Tibial artery (tissue), 4 donors: ENCODE data around the gene HEBP2.
"Not testable (repeated sequence)": the region's sequence is repeated elsewhere in the genome, so short reads cannot be mapped to it uniquely, and the experiment has no call there.

Source experiments
- DNase-seq, 2 donors: peaks; one replicate each; pipeline ENCODE4 v3.0.0-alpha.2; 2019
- H3K27ac ChIP-seq, 2 donors: fragments of 200-600 bp; sonication (generic) in 1 of 2; 1 replicate in 1 of 2; 2 replicates in 1 of 2; pipeline ENCODE4 v1.5.1; 2018 to 2019; ENCODE audit warnings: mild to moderate bottlenecking in 1 of 2
- H3K27me3 ChIP-seq, 2 donors: fragments of 200-600 bp; sonication (generic) in 1 of 2; one replicate each; pipeline versions ENCODE4 v1.5.1 to v1.6.0; 2016 to 2019
- H3K36me3 ChIP-seq, 3 donors: fragments of 200-600 bp; sonication (generic) in 2 of 3; one replicate each; pipeline ENCODE4 v1.5.1; 2016 to 2019; ENCODE audit warnings: mild to moderate bottlenecking in 2 of 3
- H3K4me1 ChIP-seq, 4 donors: fragments of 200-600 bp; sonication (generic) in 2 of 4; 1 replicate in 3 of 4; 2 replicates in 1 of 4; pipeline ENCODE4 v1.5.1; 2016 to 2019
- H3K4me3 ChIP-seq, 2 donors: fragments of 200-600 bp; sonication (generic) in 1 of 2; 1 replicate in 1 of 2; 2 replicates in 1 of 2; pipeline ENCODE4 v1.5.1; 2018 to 2019; ENCODE audit warnings: mild to moderate bottlenecking in 2 of 2
- H3K9me3 ChIP-seq, 3 donors: fragments of 200-600 bp; sonication (generic) in 1 of 3; one replicate each; pipeline ENCODE4 v1.5.1; 2016 to 2019
- intact Hi-C: fragments of 100-400 bp; cut with DNase I; formaldehyde crosslinking; loops from one replicate; pipeline ENCODE4 v1.15.0; 2023; ENCODE audit warnings: low total_unique reads
- TF ChIP-seq, protein P1 (sequence below), 2 experiments: fragments of 200-600 bp in 1 of 2; fragments of 450-650 bp in 1 of 2; IDR thresholded peaks; one replicate each; pipeline ENCODE4 v1.5.1; 2017 to 2019; ENCODE audit warnings: antibody characterized with exemption in 2 of 2, mild to moderate bottlenecking in 1 of 2, moderate library complexity in 1 of 2

The HEBP2 gene

DNA sequence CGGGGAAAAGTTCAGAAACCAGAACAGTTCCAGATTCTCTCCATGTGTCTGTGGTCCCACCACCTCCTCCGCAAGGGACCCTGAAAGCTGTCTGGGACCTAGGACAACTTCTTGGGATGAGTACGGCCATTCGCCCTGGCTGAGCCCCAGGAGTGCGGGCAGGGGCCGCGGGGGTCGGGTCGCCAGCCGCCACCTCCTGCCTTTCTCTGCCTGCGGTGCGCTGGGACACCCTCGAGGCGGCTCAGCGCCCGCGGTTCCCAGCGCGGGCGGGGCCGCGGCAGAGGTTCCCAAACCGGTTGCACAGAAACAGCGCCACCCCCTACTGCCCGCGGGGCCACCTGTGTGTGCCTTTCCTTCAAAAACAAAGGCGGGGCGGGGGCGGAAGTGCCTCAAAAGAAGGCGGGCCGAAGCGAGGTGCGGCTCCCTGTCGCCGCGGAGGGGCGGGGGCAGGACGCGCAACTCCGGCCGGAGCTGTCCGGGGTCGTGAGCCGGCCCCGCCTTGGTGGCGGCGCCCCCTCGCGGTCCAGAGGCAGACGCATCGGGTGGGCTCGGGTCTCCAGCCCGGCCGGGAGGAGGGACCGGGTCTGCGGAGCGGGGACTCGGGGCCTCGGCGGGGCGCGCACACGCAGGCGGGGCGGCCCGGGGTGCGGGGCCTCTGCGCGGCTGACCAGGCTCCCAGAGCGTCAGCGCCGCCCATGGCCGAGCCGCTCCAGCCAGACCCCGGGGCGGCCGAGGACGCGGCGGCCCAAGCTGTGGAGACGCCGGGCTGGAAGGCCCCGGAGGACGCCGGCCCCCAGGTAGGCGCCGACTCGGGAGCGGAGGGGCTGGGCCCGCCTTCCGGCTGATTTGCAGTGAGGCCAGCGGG is at the start of gene HEBP2:
HEBP2 (plus strand) TSS at position 423 of the 865 bp plus-strand sequence; CDS start at position 696, 273 bp downstream.
- peaks cover 0 to 15% (median 9%) of the 10 kb centered on the region in 4 donors for H3K4me1 ChIP-seq
- TF ChIP-seq, protein P1, sequence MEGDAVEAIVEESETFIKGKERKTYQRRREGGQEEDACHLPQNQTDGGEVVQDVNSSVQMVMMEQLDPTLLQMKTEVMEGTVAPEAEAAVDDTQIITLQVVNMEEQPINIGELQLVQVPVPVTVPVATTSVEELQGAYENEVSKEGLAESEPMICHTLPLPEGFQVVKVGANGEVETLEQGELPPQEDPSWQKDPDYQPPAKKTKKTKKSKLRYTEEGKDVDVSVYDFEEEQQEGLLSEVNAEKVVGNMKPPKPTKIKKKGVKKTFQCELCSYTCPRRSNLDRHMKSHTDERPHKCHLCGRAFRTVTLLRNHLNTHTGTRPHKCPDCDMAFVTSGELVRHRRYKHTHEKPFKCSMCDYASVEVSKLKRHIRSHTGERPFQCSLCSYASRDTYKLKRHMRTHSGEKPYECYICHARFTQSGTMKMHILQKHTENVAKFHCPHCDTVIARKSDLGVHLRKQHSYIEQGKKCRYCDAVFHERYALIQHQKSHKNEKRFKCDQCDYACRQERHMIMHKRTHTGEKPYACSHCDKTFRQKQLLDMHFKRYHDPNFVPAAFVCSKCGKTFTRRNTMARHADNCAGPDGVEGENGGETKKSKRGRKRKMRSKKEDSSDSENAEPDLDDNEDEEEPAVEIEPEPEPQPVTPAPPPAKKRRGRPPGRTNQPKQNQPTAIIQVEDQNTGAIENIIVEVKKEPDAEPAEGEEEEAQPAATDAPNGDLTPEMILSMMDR (IDR thresholded peaks at IDR 0.05): peak; percentile 40 to 45
- H3K27me3 ChIP-seq: no peaks in the 10 kb centered on the region
- H3K9me3 ChIP-seq: no peaks in the 10 kb centered on the region
- H3K4me3 ChIP-seq: peak within 1 kb of the TSS; percentile 75 to 86
- peak within 1 kb of the TSS; percentile 91 to 97 for H3K27ac ChIP-seq
- peak; percentile 94 to 95 for DNase-seq
- intact Hi-C loops: loop anchor here (10.0 kb wide), 1 partner anchor 289 kb away; no protein-coding TSS in a partner anchor
- peaks cover 19 to 32% (median 29%) of the 10 kb centered on the region in 3 donors for H3K36me3 ChIP-seq

DNA sequence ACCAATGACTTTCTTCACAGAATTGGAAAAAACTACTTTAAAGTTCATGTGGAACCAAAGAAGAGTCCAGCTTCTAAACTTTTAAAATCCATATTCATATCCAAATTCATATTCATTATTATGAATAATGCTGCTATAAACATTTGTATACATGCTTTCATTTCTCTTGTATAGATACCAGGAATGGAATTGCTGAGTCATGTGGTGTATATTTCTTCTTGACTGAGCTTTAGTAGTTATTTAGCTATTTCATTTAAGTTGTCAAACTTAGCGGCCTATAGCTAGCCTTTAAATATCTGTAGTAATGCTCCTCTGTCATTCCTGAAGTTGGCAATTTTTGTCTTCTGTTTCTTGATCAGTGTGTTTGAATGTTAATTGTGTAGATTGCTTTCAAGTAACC is 46.1 kb upstream of the HEBP2 start:
- DNase-seq: no peak
- no peaks in the 10 kb centered on the region for H3K27me3 ChIP-seq
- H3K27ac ChIP-seq: no peak overlapping the region
- intact Hi-C loops: no loop called here
- no peaks in the 10 kb centered on the region for H3K36me3 ChIP-seq
- no peak overlapping the region for H3K4me3 ChIP-seq
- TF ChIP-seq, protein P1 (IDR thresholded peaks at IDR 0.05): no peak
- H3K4me1 ChIP-seq: no peaks in the 10 kb centered on the region
- H3K9me3 ChIP-seq: no peaks in the 10 kb centered on the region

GRCh38 chr6:138368684-138369083 is 35.3 kb upstream of the HEBP2 start:
- H3K9me3 ChIP-seq, H3K36me3 ChIP-seq, H3K27me3 ChIP-seq, DNase-seq, H3K27ac ChIP-seq, intact Hi-C loops, H3K4me3 ChIP-seq, H3K4me1 ChIP-seq: not testable (repeated sequence)

GRCh38 chr6:138370631-138371451 is 33.2 kb upstream of the HEBP2 start:
- no peaks in the 10 kb centered on the region for H3K9me3 ChIP-seq
- no peaks in the 10 kb centered on the region for H3K36me3 ChIP-seq
- H3K4me3 ChIP-seq: no peak overlapping the region
- no peaks in the 10 kb centered on the region for H3K27me3 ChIP-seq
- H3K27ac ChIP-seq: no peak overlapping the region
- TF ChIP-seq, protein P1 (IDR thresholded peaks at IDR 0.05): no peak
- H3K4me1 ChIP-seq: no peaks in the 10 kb centered on the region
- DNase-seq: no peak
- intact Hi-C loops: no loop called here

- no peaks in the 10 kb centered on the region for H3K9me3 ChIP-seq
- no peaks in the 10 kb centered on the region for H3K27me3 ChIP-seq
- intact Hi-C loops: no loop called here
- TF ChIP-seq, protein P1 (IDR thresholded peaks at IDR 0.05): no peak
- no peak for DNase-seq
- no peak overlapping the region for H3K4me3 ChIP-seq
- no peaks in the 10 kb centered on the region for H3K4me1 ChIP-seq
- no peaks in the 10 kb centered on the region for H3K36me3 ChIP-seq
- H3K27ac ChIP-seq: no peak overlapping the region
These were observed 32.6 kb upstream of the HEBP2 start for GRCh38 chr6:138371452-138371711.

DNA sequence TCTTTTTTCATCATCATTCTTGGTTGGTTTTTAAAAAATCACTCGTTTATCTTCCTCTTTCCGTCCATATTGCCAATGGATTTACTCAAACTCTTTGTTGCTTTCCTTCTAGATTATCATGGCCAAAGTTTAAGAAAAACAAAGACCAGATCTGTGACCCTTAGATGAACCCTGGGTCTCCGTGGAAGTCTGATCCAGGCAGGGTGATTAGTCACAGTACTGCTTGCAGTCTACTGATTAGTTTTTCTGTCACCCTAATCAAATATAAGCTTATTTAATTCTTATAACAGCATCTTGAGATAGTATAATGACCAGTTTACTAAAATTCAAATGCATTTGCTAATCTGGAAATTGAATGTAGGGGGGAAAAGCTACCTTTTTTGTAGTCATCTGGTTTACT is 32.3 kb upstream of the HEBP2 start:
- no peaks in the 10 kb centered on the region for H3K36me3 ChIP-seq
- TF ChIP-seq, protein P1 (IDR thresholded peaks at IDR 0.05): no peak
- intact Hi-C loops: no loop called here
- no peaks in the 10 kb centered on the region for H3K27me3 ChIP-seq
- H3K27ac ChIP-seq: no peak overlapping the region
- no peaks in the 10 kb centered on the region for H3K9me3 ChIP-seq
- DNase-seq: no peak
- H3K4me1 ChIP-seq: no peaks in the 10 kb centered on the region
- no peak overlapping the region for H3K4me3 ChIP-seq
